OCI-LY3 (cell line): ENCODE results near the gene COPS4.
A peak's percentile ranks its signal among the peaks of the same experiment; 100 is the strongest.

Source experiments
- H2AFZ ChIP-seq: fragments of 200-600, 300-600 bp; shearing (Covaris generic); 2 replicates; pipeline ENCODE4 v1.6.0; 2014; ENCODE audit warnings: antibody characterized with exemption, low read depth, low read length
- H3K27ac ChIP-seq: fragments of 200-600, 300-600 bp; sonication (generic); 2 replicates; pipeline ENCODE4 v1.5.1; 2014; ENCODE audit warnings: mild to moderate bottlenecking, low read length, moderate library complexity, mixed read lengths
- H3K27me3 ChIP-seq: fragments of 200-600, 300-600 bp; sonication (generic); 2 replicates; pipeline ENCODE4 v1.6.1; 2014; ENCODE audit warnings: low read depth, low read length, mixed read lengths
- H3K36me3 ChIP-seq: fragments of 200-600, 300-600 bp; sonication (generic); replicated peaks from 2 replicates; pipeline ENCODE3; 2014; ENCODE audit warnings: low read depth, low read length, mixed read lengths
- H3K4me1 ChIP-seq: fragments of 300-600, 200-600 bp; sonication (generic); 2 replicates; pipeline ENCODE4 v1.6.1; 2014; ENCODE audit warnings: low read length, mixed read lengths
- H3K4me2 ChIP-seq: fragments of 200-600, 300-600 bp; sonication (generic); 2 replicates; pipeline ENCODE4 v1.6.1; 2014; ENCODE audit warnings: low read length, mixed read lengths
- H3K4me3 ChIP-seq: fragments of 300-600, 200-600 bp; sonication (generic); 2 replicates; pipeline ENCODE4 v1.5.1; 2014; ENCODE audit warnings: antibody characterized with exemption, mild to moderate bottlenecking, low read length, moderate library complexity
- H3K79me2 ChIP-seq: fragments of 300-600, 200-600 bp; shearing (Covaris generic); 2 replicates; pipeline ENCODE4 v1.6.1; 2014; ENCODE audit warnings: mild to moderate bottlenecking, low read length, mixed read lengths
- H3K9ac ChIP-seq: fragments of 300-600, 200-600 bp; shearing (Covaris generic); 2 replicates; pipeline ENCODE4 v1.6.0; 2014; ENCODE audit warnings: mild to moderate bottlenecking, low read length, moderate library complexity
- H3K9me3 ChIP-seq: fragments of 200-600, 300-600 bp; shearing (Covaris generic); 2 replicates; pipeline ENCODE4 v1.6.1; 2014; ENCODE audit warnings: low read length, mixed read lengths; ENCODE audit not compliant: insufficient read depth
- H4K20me1 ChIP-seq: fragments of 200-600, 300-600 bp; sonication (generic); 2 replicates; pipeline ENCODE4 v1.6.1; 2016; ENCODE audit warnings: low read length, mixed read lengths; ENCODE audit not compliant: insufficient read depth
- EZH2phosphoT487 ChIP-seq: fragments of 200-600 bp; shearing (Covaris generic); IDR thresholded peaks from 2 replicates; pipeline ENCODE4 v1.6.1; 2018; ENCODE audit warnings: antibody characterized with exemption, mixed run types, low read depth
- TF ChIP-seq, protein P1 (sequence below): fragments of 200-600, 300-600 bp; sonication (generic); IDR thresholded peaks from 2 replicates; pipeline ENCODE4 v1.5.1; 2014; ENCODE audit warnings: antibody characterized with exemption, low read length, low read depth

Gene COPS4

DNA sequence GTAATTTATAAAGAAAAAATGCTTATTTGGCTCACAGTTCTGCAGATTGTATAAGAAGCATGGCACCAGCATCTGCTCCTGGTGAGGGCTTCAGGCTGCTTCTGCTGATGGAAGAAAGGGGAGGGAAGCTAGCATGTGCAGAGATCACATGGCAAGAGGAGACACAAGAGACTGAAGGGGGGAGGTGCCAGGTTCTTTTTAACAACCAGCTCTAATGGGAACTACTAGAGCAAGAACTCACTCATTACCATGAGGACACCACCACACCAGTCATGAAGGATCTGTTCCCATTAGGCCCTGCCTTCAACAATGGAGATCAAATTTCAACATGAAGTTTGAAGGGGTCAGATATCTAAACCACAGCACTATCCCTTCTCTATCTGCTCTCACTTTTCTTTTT, 9.4 kb upstream of the COPS4 start:
- Histone ChIP-seq H3K4me3 (no peak overlapping the region), H3K9ac (no peak overlapping the region), H3K79me2 (no peaks in the 10 kb centered on the region), H2AFZ (no peak overlapping the region), H3K27ac (no peak overlapping the region), H3K4me1 (no peaks in the 10 kb centered on the region; the same call in 1 of the 2 replicates), H3K36me3 (no peaks in the 10 kb centered on the region), H3K9me3 (peaks cover 9% of the 10 kb centered on the region; the same call in 1 of the 2 replicates), H3K4me2 (no peak overlapping the region), H3K27me3 (no peaks in the 10 kb centered on the region), H4K20me1 (no peaks in the 10 kb centered on the region)
- TF ChIP-seq, protein P1, sequence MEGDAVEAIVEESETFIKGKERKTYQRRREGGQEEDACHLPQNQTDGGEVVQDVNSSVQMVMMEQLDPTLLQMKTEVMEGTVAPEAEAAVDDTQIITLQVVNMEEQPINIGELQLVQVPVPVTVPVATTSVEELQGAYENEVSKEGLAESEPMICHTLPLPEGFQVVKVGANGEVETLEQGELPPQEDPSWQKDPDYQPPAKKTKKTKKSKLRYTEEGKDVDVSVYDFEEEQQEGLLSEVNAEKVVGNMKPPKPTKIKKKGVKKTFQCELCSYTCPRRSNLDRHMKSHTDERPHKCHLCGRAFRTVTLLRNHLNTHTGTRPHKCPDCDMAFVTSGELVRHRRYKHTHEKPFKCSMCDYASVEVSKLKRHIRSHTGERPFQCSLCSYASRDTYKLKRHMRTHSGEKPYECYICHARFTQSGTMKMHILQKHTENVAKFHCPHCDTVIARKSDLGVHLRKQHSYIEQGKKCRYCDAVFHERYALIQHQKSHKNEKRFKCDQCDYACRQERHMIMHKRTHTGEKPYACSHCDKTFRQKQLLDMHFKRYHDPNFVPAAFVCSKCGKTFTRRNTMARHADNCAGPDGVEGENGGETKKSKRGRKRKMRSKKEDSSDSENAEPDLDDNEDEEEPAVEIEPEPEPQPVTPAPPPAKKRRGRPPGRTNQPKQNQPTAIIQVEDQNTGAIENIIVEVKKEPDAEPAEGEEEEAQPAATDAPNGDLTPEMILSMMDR, result no peak
- TF ChIP-seq EZH2phosphoT487, result no peak

DNA sequence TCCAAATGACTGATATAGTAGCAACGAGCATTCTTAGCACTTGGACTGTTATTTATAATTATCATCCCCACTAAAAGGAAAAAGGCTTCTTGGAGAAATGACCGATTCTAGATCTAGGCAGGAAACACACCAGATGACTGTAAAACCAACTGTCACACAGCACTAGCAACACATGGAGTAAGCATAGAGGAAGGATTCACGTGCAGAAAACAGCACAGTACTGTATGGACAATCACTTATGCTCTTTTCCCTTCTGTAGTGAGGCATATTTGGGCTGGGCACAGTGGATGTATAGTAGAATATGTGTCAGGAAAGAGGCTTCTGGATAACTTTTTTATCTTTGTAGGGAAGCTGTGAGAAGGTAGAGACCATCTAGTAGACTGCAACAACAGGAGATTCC, 6.0 kb upstream of the COPS4 start:
- Histone ChIP-seq H3K4me2 (no peak overlapping the region), H3K9ac (no peak overlapping the region), H3K36me3 (no peaks in the 10 kb centered on the region), H4K20me1 (no peaks in the 10 kb centered on the region), H3K4me1 (no peaks in the 10 kb centered on the region), H3K27me3 (no peaks in the 10 kb centered on the region), H3K79me2 (no peaks in the 10 kb centered on the region), H3K27ac (no peak overlapping the region), H3K4me3 (no peak overlapping the region), H3K9me3 (peaks cover 9% of the 10 kb centered on the region; the same call in 1 of the 2 replicates), H2AFZ (no peak overlapping the region)
- TF ChIP-seq, protein P1, result no peak
- TF ChIP-seq EZH2phosphoT487, result no peak

DNA sequence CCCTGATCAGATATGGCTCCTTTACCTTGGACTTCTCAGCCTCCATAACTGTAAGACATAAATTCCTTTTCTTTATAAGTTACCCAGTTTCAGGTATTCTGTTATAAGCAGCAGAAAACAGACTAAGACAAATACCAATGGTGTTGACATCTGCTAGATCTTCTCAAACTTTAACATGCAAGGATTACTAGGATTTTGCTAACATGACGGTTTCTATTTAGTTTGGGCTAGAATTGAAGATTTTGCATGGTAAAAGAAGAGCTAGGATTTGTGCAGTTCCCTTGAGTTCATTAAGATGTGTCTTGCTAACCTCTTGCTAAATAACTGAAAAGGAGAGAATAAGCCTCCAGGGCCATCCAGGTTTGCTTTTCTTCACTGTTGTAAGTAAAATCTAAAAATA, 5.3 kb upstream of the COPS4 start:
- Histone ChIP-seq H2AFZ (no peak overlapping the region), H3K4me3 (no peak overlapping the region), H3K27me3 (no peaks in the 10 kb centered on the region), H3K9ac (no peak overlapping the region), H3K27ac (no peak overlapping the region), H3K4me1 (no peaks in the 10 kb centered on the region), H3K9me3 (peaks cover 8% of the 10 kb centered on the region; the same call in 1 of the 2 replicates), H3K79me2 (no peaks in the 10 kb centered on the region), H3K36me3 (no peaks in the 10 kb centered on the region), H3K4me2 (no peak overlapping the region), H4K20me1 (no peaks in the 10 kb centered on the region)
- TF ChIP-seq EZH2phosphoT487, result no peak
- TF ChIP-seq, protein P1, result no peak

DNA sequence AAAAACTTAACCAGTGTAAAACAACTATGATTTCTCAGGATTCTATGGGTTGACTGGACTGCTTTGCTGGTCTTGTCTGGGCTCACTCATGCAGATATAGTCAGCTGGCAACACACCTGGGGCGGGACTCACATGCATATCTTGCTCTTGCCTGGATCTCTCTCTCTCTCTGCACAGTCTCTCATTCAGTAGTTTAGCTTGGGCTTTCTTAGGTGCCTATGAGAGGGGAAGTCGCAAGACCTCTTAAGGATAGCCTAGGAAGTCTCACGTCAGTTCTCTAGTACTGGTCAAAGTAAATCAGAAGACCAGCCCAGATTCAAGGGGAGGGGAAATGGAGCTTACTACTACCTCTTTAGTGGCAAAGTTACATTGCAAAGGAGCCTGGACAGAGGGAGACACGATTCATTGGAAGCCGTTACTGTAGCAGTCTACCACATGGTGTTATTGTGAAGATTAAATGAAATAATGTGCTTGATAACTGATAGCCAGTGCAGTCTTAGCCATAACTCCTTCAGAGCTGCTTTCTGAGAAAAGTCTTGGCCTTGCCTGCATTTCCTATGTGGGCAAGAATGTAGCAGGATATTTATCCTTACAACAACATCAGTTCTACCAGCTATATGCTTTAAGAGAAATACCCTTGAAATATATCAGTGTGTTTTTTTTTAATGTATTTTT, 2.1 kb downstream of the COPS4 start:
- no peaks in the 10 kb centered on the region for H3K27me3 ChIP-seq
- no peak for TF ChIP-seq EZH2phosphoT487
- TF ChIP-seq, protein P1, result no peak
- no peak overlapping the region for H3K9ac ChIP-seq
- no peaks in the 10 kb centered on the region for H3K9me3 ChIP-seq
- peaks cover 13% of the 10 kb centered on the region for H3K4me1 ChIP-seq
- peaks cover 48% of the 10 kb centered on the region for H3K79me2 ChIP-seq
- H3K27ac ChIP-seq, result no peak overlapping the region
- H3K4me3 ChIP-seq, result no peak overlapping the region
- H4K20me1 ChIP-seq, result no peaks in the 10 kb centered on the region
- H2AFZ ChIP-seq, result no peak overlapping the region
- H3K36me3 ChIP-seq, result peaks cover 2% of the 10 kb centered on the region
- peak overlapping the region; percentile 18; the same call in 1 of the 2 replicates for H3K4me2 ChIP-seq
